NOMO-1 treated with dmso at 0.1 percent for 144 hours (cell line): ENCODE data around the gene TMEM156.
"Not testable (repeated sequence)": the region's sequence is repeated elsewhere in the genome, so short reads cannot be mapped to it uniquely, and the experiment has no call there.

Experiments
- DNase-seq: peaks from one replicate; lab custom pipeline; 2025; ENCODE audit not compliant: unreplicated experiment; lab: John Stamatoyannopoulos, UW

The TMEM156 gene

DNA sequence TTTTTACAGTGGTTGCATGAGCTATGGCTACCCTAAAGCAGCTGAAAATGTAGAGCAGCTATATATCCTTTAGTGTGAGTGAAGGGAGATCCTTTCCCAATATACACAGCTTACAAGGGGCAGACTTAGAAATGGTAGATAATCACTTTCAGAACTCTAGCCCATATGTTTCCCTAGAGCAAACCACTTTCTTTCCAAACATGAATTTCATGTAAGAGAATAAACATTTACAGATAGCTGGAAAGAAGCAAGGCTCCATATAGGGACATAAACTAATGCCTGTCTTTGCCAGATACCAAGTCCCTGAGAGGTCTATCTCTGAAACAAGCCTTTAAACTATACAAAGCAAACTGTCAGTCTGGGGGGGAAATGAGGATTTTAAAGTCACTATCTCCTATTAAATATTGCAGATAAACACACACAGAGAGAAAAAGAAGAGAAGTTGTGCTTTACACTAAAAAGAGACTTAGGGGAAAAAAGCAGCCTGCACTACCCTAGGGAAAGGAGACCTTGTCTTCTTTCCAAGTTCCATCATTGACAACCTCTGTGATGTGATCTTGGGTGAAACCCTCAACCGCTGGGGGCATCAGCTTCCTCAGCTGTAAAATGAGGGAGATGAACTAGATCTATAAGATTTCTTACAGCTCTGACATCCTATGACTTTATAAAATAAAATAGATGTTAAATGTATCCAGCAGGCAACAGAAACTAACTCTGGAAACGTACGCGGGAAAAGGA lies 73.6 kb downstream of the TMEM156 start:
- no peak for DNase-seq

GRCh38 chr4:38957893-38958292 lies 74.3 kb downstream of the TMEM156 start:
- no peak for DNase-seq

DNA sequence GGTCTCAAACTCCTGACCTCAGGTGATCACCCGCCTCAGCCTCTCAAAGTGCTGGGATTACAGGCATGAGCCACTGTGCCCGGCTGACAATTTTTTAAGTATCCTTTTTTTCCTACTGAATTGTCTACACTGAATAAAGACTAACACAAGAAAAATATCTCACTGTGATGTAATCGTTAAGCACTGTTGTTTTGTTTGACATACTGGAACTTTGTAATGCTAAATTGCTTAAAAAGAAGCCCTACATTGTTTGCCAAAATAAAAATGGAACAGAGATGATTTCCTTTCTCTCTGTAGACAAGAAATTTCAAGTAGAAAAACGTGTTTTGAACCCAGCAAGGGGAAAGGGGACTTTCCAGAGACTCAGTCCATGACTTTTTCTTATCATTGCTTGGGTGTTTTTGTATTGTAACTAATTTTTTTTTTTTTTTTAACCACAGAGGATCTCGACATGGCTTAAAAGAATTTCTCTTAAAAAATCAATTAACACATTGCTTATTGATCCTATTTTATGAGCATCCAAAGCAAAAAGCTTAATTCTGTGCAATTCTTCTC lies 74.9 kb downstream of the TMEM156 start:
- no peak for DNase-seq

- no peak for DNase-seq
Measured at GRCh38 chr4:38955957-38956356, 76.3 kb downstream of the TMEM156 start.

DNA sequence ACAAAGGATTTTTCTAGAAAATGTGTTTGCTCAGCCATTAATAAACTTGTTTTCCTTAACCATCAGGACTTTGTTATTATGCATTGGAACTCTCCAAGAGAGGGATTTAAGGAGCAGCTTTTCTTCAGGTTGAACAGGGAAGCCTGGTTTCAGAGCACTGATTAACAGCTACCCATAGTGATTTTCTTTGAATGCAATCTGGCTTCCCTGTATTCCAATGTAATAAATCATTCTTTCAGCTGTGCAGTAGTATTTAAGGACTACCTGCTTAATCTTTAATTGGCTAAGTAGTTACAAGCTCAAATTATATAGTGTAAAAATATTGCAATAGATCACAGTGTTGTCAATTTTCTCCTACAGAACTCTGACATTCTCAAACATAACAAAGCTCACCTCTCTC lies 77.5 kb downstream of the TMEM156 start:
- DNase-seq, result no peak

GRCh38 chr4:38952017-38952416 lies 80.2 kb downstream of the TMEM156 start:
- no peak for DNase-seq

DNA sequence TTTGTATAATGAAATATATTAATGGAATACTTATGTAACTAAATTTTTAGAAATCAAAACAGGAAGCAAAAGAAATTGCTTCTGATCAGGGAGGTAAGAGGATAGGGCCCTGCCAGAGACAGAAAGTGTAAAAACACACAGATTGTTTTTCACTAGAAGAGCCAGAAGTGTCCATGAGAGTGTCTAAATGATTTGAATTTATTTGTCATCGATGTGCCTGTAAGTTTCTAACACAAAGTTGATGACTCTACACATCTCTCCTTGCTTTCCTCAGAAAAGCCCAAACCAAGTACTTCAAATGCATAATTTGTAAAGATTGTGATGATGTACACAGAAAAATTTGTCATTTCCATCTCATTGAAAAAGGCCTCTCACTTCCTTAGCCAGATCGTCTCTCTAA lies 80.6 kb downstream of the TMEM156 start:
- DNase-seq, result no peak

- no peak for DNase-seq
Measured at GRCh38 chr4:38950734-38951133, 81.5 kb downstream of the TMEM156 start.

- DNase-seq, result no peak
Measured at GRCh38 chr4:38950159-38950558, 82.0 kb downstream of the TMEM156 start.

DNA sequence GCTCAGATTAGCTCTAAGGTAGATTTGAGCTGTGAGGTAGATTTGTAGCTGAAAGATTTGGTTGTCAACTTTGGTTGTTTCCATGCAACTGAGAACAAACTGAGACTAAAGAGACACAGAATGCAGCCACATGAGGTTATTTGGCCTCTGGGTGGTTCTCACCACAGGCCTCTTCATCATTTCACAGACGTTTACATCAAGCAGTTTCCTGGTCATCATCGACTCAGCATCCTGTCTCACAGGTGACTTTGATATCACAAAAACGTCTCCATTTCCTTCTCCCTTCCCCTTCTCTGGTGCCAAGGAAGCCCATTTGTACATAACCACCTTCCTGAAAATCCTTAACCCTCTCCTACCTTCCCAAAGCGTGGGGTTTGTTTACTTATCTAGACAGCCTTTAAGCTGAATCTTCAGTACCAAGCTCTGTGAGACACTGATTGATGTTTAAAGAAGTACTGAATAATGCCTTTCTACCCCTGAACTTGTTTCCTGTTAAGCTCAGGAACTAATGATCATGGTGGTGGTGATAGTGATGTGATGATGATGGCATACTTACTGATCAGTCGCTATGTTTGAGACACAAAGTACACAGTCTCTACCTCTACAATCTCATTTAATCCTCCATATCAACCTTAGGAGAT lies 82.7 kb downstream of the TMEM156 start:
- DNase-seq, result no peak

GRCh38 chr4:38948551-38948950 lies 83.7 kb downstream of the TMEM156 start:
- DNase-seq, result no peak

DNA sequence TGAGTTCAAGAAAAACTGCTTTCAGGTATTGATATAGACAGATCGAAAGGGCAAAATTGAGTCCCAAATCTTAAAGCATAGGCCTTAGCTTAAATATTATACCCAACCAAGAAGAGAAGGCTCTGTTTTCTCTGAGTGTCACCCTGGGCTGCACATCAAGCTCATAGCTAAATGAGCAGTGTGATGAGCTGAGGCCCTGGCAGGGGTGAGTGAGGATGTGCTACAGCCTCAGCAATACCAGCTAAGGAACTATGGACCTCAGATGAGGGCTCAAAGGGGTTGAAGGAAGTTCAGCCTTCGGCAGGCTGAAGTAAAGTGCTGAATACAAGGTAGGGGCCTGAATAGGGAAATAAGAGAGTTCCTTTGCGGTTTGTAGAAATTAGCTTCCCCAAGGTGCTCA lies 85.3 kb downstream of the TMEM156 start:
- no peak for DNase-seq

DNA sequence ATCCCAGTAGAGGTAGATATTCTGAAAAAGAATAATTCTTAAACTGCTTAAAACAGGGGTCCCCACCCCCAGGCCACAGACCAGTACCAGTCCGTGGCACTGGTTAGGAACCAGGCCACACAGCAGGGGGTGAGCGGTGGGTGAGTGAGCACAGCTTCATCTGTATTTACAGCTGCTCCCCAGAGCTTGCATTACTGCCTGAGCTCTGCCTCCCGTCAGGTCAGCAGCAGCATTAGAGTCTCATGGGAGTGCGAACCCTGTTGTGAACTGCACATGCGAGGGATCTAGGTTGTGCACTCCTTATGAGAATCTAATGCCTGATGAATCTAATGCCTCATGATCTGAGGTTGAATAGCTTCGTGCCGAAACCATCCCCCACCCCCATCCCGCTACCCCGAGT lies 87.8 kb downstream of the TMEM156 start:
- no peak for DNase-seq

DNA sequence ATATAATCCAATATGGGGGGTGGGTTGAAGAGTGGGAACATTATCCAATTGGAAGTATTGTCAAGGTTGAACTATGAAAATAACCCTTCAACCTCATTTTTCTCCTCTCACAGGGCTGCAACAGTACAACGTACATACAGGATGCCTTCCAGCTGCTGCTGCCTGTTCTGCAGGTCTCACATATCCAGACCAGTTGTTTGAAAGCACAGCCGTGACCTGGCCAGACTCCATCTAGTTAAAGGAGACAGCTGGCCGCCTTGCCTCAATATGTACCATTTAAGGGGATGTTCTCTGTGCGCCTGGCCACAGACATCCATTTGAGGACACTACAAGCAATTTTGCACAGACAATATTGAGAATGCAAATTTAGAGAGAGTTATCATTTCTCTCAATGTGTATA lies 88.9 kb downstream of the TMEM156 start:
- no peak for DNase-seq

DNA sequence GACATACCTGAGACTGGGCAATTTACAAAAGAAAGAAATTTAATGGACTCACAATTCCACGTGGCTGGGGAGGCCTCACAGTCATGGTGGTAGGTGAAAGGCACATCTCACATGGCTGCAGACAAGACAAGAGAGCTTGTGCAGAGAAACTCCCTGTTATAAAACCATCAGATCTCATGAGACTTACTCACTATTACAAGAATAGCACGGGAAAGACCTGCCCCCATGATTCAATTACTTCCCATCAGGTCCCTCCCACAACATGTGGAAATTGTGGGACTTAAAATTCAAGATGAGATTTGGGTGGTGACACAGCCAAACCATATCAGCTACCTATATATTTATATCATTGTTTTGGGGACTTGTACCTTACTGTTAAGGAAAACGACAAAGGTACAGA lies 90.3 kb downstream of the TMEM156 start:
- not testable (repeated sequence) for DNase-seq

GRCh38 chr4:38940476-38940875 lies 91.7 kb downstream of the TMEM156 start:
- no peak for DNase-seq

DNA sequence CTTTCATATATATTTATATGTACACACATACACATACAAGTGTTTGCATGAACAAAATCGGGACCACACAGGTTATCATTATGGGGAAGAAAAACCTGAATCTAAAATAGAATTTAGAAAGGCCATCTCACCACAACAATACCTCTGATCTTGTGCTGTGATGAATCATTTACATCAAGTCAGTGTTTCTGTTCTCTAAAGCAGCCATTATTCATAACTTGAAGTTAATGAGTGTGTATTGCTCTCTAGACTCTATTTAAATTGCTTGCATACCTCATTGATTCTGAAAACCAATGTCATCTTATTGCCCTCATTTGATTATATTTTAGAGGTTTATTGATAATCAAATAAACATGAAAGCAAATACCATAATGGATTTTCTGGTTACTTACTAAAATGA lies 93.0 kb downstream of the TMEM156 start:
- no peak for DNase-seq

DNA sequence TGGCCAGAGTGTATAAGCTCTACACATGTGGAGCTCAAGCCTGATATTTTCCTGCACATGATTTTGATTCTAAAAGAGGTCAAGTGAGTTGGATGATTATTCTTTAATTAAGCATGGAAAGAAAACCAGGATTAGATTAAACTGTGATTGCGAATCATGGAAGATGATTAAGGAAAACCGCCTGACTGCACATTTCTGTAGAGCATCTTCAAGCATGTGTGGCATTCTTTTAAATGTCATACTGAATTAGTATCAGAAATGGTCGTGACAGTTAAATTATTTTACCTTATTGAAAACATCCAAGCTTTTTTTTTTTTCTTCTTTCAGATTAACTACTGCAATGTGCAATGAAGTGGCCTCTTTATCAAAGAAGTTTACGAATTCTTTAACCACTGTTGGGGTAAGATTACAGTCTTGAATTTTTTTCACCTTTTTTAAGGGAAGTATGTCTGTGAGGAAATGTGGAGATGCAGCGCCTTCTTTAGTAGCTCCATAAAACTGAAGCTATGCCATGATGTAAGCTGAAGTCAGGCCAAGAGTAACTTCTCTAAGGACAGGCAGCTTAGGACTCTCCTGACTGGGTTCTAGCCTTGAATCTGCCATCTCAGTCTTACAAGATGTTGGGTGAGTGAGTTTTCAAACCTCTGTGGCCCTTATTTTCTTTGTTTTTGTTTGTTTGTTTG lies 96.7 kb downstream of the TMEM156 start:
- no peak for DNase-seq

DNA sequence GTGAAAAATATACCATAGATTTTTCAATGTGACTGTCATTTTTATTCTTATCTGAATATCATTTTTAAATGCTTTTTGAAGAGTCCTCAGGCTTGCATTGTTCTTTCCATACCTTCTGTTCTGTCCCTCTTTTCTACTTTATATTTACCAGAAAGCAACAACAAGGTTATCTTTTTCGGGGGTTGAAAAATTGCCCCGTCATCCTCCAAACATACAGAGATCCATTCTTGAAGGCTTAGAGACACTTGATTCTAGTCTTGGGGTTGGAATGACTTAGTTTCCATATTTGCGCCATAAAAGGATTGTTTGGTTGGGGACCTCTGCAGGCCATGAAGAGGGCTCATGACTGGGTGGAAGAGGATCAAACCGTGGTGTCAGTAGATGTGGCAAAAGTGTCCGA lies 101.1 kb downstream of the TMEM156 start:
- no peak for DNase-seq

DNA sequence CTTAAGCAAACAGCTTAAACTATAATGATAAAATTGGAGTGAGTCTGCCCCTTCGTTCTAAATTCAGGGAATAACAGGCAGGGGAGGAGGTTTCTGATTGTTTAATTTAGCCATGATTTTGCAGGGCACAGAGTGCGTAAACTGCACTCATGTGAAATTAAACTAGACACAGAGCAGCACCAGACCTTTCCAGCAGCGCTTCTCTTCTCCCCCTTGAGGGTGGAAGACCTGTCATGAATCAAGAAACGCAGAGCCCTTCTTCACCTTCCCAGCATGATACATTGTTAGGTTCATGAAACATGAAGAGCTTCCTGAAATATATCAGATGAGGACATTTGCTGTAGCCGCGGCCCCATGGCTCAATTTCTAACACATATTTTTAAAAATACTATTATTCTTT lies 101.5 kb downstream of the TMEM156 start:
- DNase-seq, result no peak

GRCh38 chr4:38930204-38930603 lies 102.0 kb downstream of the TMEM156 start:
- no peak for DNase-seq

DNA sequence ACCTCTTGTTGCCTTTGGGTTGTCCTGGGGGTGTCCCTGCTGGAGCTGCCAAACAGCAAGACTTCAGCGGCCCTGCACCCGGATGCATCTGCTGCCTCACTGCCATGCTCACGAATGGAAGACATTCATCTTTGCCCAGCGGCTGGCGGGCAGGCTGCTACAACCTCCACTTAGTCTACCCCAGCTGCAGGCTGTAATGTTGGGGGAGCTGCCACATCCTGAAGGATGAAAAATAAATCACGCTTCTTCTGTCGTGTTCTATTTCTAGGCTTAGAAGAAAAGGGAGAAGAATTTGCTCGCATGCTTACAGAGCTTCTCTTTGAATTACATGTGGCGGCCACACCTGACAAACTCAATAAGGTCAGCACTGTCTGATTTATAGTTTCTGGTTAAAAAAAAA lies 103.2 kb downstream of the TMEM156 start:
- DNase-seq, result no peak
